HG03039 (cell line): ENCODE measurements around the gene ATP1B3.
"Not testable (repeated sequence)": the region's sequence is repeated elsewhere in the genome, so short reads cannot be mapped to it uniquely, and the experiment has no call there.

ENCODE experiments used
- ATAC-seq: cut with Tn5 transposase; IDR thresholded peaks from one replicate; pipeline ENCODE4 v1.9.1; 2021; ENCODE audit warnings: mild to moderate bottlenecking, moderate library complexity; ENCODE audit not compliant: unreplicated experiment

Gene ATP1B3

GRCh38 chr3:141860086-141860669 is 16.3 kb upstream of the ATP1B3 start:
- ATAC-seq, result no peak

- no peak for ATAC-seq
Measured at GRCh38 chr3:141860766-141861513, 15.5 kb upstream of the ATP1B3 start.

- ATAC-seq, result no peak
Measured at GRCh38 chr3:141862279-141862816, 14.1 kb upstream of the ATP1B3 start.

GRCh38 chr3:141863491-141863890 is 13.0 kb upstream of the ATP1B3 start:
- ATAC-seq, result no peak

- no peak for ATAC-seq
Measured at GRCh38 chr3:141864281-141864970, 12.0 kb upstream of the ATP1B3 start.

GRCh38 chr3:141865101-141865500 is 11.3 kb upstream of the ATP1B3 start:
- no peak for ATAC-seq

GRCh38 chr3:141870091-141870687 is 6.3 kb upstream of the ATP1B3 start:
- ATAC-seq, result no peak

- ATAC-seq, result peak; percentile 43
Measured at GRCh38 chr3:141875374-141875892, 1.0 kb upstream of the ATP1B3 start.

GRCh38 chr3:141875893-141876380 is 506 bp upstream of the ATP1B3 start:
- peak; percentile 36 for ATAC-seq

- ATAC-seq, result peak; percentile 16
Measured at GRCh38 chr3:141876891-141877621, 613 bp downstream of the ATP1B3 start.

- ATAC-seq, result no peak
Measured at GRCh38 chr3:141877911-141878310, 1.5 kb downstream of the ATP1B3 start.

GRCh38 chr3:141878326-141878725 is 1.9 kb downstream of the ATP1B3 start:
- ATAC-seq, result no peak

- ATAC-seq, result no peak
Measured at GRCh38 chr3:141878817-141879216, 2.4 kb downstream of the ATP1B3 start.

- ATAC-seq, result no peak
Measured at GRCh38 chr3:141881702-141882101, 5.3 kb downstream of the ATP1B3 start.

- ATAC-seq, result no peak
Measured at GRCh38 chr3:141887051-141887450, 10.6 kb downstream of the ATP1B3 start.

GRCh38 chr3:141888548-141888947 is 12.1 kb downstream of the ATP1B3 start:
- not testable (repeated sequence) for ATAC-seq

- no peak for ATAC-seq
Measured at GRCh38 chr3:141894524-141895176, 18.2 kb downstream of the ATP1B3 start.

- no peak for ATAC-seq
Measured at GRCh38 chr3:141895731-141896130, 19.3 kb downstream of the ATP1B3 start.

- no peak for ATAC-seq
Measured at GRCh38 chr3:141898908-141899307, 22.5 kb downstream of the ATP1B3 start.

GRCh38 chr3:141900343-141900742 is 23.9 kb downstream of the ATP1B3 start:
- no peak for ATAC-seq
